ENCODE results near the gene FOXF1. TPM values are rescaled to one million over a fixed set of nuclear protein-coding genes. Genes with fewer than 3 reads are reported as not detected.

The FOXF1 gene
- total and polyA plus RNA-seq, 4 donors, result 12.2 to 34.4 (median 19.1) TPM

DNA sequence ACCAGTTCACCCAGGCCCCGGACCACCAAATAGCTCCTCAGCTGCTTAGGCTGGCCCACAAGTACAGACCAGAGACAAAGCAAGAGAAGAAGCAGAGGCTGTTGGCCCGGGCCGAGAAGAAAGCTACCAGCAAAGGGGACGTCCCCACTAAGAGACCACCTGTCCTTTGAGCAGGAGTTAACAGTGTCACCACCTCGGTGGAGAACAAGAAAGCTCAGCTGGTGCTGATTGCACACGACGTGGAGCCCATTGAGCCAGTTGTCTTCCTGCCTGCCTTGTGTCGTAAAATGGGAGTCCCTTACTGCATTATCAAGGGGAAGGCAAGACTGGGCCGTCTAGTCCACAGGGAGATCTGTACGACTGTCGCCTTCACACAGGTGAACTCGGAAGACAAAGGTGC is 15.4 kb downstream of the FOXF1 start:
- DNase-seq (no peak), ATAC-seq (ENCODE audit: insufficient read depth, low FRiP score) (no peak)
- Histone ChIP-seq H3K9ac (ENCODE audit: insufficient read depth in 1 of 2, low read length in 2 of 2) (no peak overlapping the region), H3K4me3 (no peak overlapping the region), H3K9me3 (ENCODE audit: control insufficient read depth in 4 of 4, insufficient read depth in 3 of 4, low read length in 3 of 4) (peaks cover 0 to 4% (median 0%) of the 10 kb centered on the region in 4 donors), H3K27ac (ENCODE audit: low read depth in 1 of 2, low read length in 1 of 2) (no peak overlapping the region), H3K4me1 (ENCODE audit: control insufficient read depth in 5 of 5, insufficient read depth in 5 of 5, low read length in 5 of 5) (peaks cover 0 to 8% (median 3%) of the 10 kb centered on the region in 5 donors), H3K36me3 (ENCODE audit: control insufficient read depth in 4 of 4, insufficient read depth in 4 of 4, low read length in 4 of 4) (peaks cover 0 to 1% (median 0%) of the 10 kb centered on the region in 4 donors), H3K27me3 (ENCODE audit: control insufficient read depth in 3 of 3, insufficient read depth in 3 of 3, low read length in 2 of 3) (peaks cover 3 to 6% (median 4%) of the 10 kb centered on the region in 3 donors)
- TF ChIP-seq, protein P1, sequence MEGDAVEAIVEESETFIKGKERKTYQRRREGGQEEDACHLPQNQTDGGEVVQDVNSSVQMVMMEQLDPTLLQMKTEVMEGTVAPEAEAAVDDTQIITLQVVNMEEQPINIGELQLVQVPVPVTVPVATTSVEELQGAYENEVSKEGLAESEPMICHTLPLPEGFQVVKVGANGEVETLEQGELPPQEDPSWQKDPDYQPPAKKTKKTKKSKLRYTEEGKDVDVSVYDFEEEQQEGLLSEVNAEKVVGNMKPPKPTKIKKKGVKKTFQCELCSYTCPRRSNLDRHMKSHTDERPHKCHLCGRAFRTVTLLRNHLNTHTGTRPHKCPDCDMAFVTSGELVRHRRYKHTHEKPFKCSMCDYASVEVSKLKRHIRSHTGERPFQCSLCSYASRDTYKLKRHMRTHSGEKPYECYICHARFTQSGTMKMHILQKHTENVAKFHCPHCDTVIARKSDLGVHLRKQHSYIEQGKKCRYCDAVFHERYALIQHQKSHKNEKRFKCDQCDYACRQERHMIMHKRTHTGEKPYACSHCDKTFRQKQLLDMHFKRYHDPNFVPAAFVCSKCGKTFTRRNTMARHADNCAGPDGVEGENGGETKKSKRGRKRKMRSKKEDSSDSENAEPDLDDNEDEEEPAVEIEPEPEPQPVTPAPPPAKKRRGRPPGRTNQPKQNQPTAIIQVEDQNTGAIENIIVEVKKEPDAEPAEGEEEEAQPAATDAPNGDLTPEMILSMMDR (IDR thresholded peaks at IDR 0.05; ENCODE audit: control extremely low read depth, extremely low read depth), result no peak
- WGBS, 2 donors, result 59 to 71% methylated on average over 12 of the region's 12 CpGs

DNA sequence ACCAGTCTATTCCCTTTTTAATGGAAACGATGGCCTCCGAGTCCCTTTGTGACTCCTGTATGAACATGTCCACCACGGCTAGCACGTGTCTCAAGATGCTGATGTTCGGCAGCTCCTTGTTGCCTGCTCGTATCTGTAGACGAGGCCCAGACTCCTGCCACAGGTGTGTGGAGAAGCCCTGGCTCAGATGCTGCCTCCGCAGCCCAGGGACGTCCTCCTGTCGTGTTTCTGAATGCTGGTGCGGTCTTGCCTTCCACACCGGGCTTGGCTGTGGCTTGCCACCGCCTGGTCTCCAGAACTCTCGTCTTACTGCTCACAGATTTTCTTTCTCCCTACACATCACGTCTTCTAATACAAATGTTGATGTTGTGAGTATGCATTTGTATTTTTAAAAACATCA is 17.0 kb downstream of the FOXF1 start:
- Histone ChIP-seq H3K4me3 (no peak overlapping the region), H3K9me3 (ENCODE audit: control insufficient read depth in 4 of 4, insufficient read depth in 3 of 4, low read length in 3 of 4) (peaks cover 0 to 4% (median 0%) of the 10 kb centered on the region in 4 donors), H3K9ac (ENCODE audit: insufficient read depth in 1 of 2, low read length in 2 of 2) (no peak overlapping the region), H3K27me3 (ENCODE audit: control insufficient read depth in 3 of 3, insufficient read depth in 3 of 3, low read length in 2 of 3) (no peaks in the 10 kb centered on the region), H3K36me3 (ENCODE audit: control insufficient read depth in 4 of 4, insufficient read depth in 4 of 4, low read length in 4 of 4) (peaks cover 0 to 7% (median 0%) of the 10 kb centered on the region in 4 donors), H3K27ac (ENCODE audit: low read depth in 1 of 2, low read length in 1 of 2) (no peak overlapping the region), H3K4me1 (ENCODE audit: control insufficient read depth in 5 of 5, insufficient read depth in 5 of 5, low read length in 5 of 5) (peaks cover 0 to 17% (median 8%) of the 10 kb centered on the region in 5 donors)
- 95% methylated on average over 15 of the region's 15 CpGs for WGBS, 2 donors
- DNase-seq (no peak), ATAC-seq (ENCODE audit: insufficient read depth, low FRiP score) (no peak)
- TF ChIP-seq, protein P1 (IDR thresholded peaks at IDR 0.05; ENCODE audit: control extremely low read depth, extremely low read depth), result no peak

DNA sequence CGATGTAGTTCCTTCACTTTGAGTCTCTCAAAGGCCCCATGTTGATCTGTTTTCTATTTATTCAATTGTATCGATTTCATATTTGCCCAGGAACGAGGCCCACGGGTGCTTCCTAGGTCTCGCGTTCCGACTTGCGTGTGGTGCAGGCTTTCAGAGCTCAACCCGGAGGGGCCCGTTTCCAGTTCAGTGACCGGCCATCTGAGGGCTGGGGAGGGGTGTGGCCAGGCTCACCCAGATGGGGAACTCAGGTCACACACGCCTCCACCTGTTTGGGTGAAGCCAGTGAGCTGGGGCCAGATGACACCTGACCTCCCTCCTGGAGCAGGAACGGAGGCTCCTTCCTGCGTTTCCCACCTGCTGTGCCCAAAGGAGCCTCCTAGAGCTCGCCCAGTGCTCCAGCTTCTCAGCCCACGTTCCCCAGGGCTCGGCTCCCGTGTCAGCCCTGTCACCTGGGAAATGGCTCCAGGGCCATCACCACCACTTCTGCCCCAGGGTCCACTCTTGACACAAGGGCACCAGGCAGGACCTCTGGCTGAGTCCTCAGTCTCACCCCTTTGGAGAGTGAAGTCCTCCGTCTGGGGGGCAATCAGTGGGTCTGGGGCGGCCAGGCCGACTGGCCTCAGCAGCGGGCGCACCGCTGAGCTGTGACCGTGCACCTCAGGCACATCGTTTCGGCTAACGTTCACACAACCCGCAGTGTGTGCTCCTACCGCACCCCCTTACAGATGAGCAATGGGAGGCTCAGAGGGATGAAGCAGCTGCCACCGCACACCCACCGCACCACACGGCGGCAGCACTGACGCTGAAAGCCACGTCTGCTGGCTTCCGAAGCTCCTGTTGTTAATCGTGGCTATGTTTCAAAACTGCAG is 18.0 kb downstream of the FOXF1 start:
- Histone ChIP-seq H3K4me1 (ENCODE audit: control insufficient read depth in 5 of 5, insufficient read depth in 5 of 5, low read length in 5 of 5) (peaks cover 0 to 17% (median 8%) of the 10 kb centered on the region in 5 donors), H3K27ac (ENCODE audit: low read depth in 1 of 2, low read length in 1 of 2) (no peak overlapping the region), H3K9me3 (ENCODE audit: control insufficient read depth in 4 of 4, insufficient read depth in 3 of 4, low read length in 3 of 4) (no peaks in the 10 kb centered on the region), H3K36me3 (ENCODE audit: control insufficient read depth in 4 of 4, insufficient read depth in 4 of 4, low read length in 4 of 4) (peaks cover 0 to 7% (median 0%) of the 10 kb centered on the region in 4 donors), H3K9ac (ENCODE audit: insufficient read depth in 1 of 2, low read length in 2 of 2) (no peak overlapping the region), H3K27me3 (ENCODE audit: control insufficient read depth in 3 of 3, insufficient read depth in 3 of 3, low read length in 2 of 3) (no peaks in the 10 kb centered on the region), H3K4me3 (no peak overlapping the region)
- ATAC-seq (ENCODE audit: insufficient read depth, low FRiP score) (no peak), DNase-seq (no peak)
- 93 to 96% methylated on average over 38 of the region's 38 CpGs for WGBS, 2 donors
- TF ChIP-seq, protein P1 (IDR thresholded peaks at IDR 0.05; ENCODE audit: control extremely low read depth, extremely low read depth), result no peak

Measured in lung (tissue), 12 donors.